ENCODE data around the gene GNAQ. TPM values are rescaled to one million over a fixed set of nuclear protein-coding genes. Genes with fewer than 3 reads are reported as not detected.

GNAQ gene
- total RNA-seq, 4 donors from 2014 or later = 18.1 to 35.1 (median 24.0) TPM

DNA sequence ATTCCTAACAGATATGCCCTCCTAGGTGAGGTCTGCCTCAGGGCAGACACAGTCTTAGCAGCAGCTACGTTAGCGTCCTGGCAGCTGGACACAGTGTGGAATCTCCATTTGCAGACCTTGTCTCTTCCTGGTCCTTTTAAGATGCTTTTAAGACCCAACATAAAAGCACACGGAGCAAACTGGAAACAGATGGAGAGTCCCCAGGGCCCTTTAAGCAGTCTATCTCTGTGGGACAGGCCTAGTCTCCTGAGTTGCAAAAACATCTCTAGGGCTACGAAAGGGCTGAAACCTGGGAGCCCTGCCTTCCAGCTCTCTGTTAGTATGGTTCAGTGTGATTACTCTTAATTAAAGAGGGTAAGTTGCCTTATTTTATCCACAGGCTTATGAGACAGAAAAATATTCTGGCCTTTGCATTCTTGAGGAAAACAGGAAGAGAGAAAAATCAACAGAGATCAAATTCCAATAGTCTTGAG is 317.5 kb downstream of the GNAQ start:
- H3K36me3 ChIP-seq = no peaks in the 10 kb centered on the region
- H3K4me1 ChIP-seq = peaks cover 0 to 11% (median 0%) of the 10 kb centered on the region in 3 donors
- H3K4me3 ChIP-seq = no peak overlapping the region
- no peaks in the 10 kb centered on the region for H3K9me3 ChIP-seq
- no peak for TF ChIP-seq POLR2A (IDR thresholded peaks at IDR 0.05)
- TF ChIP-seq, protein P1, sequence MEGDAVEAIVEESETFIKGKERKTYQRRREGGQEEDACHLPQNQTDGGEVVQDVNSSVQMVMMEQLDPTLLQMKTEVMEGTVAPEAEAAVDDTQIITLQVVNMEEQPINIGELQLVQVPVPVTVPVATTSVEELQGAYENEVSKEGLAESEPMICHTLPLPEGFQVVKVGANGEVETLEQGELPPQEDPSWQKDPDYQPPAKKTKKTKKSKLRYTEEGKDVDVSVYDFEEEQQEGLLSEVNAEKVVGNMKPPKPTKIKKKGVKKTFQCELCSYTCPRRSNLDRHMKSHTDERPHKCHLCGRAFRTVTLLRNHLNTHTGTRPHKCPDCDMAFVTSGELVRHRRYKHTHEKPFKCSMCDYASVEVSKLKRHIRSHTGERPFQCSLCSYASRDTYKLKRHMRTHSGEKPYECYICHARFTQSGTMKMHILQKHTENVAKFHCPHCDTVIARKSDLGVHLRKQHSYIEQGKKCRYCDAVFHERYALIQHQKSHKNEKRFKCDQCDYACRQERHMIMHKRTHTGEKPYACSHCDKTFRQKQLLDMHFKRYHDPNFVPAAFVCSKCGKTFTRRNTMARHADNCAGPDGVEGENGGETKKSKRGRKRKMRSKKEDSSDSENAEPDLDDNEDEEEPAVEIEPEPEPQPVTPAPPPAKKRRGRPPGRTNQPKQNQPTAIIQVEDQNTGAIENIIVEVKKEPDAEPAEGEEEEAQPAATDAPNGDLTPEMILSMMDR (IDR thresholded peaks at IDR 0.05) = no peak
- no peak for DNase-seq
- H3K27ac ChIP-seq = no peak overlapping the region
- no peaks in the 10 kb centered on the region for H3K27me3 ChIP-seq
- intact Hi-C loops (cut with DNase I) = no loop called here
- 64 to 73% methylated on average over 4 of the region's 4 CpGs for WGBS, 2 donors

DNA sequence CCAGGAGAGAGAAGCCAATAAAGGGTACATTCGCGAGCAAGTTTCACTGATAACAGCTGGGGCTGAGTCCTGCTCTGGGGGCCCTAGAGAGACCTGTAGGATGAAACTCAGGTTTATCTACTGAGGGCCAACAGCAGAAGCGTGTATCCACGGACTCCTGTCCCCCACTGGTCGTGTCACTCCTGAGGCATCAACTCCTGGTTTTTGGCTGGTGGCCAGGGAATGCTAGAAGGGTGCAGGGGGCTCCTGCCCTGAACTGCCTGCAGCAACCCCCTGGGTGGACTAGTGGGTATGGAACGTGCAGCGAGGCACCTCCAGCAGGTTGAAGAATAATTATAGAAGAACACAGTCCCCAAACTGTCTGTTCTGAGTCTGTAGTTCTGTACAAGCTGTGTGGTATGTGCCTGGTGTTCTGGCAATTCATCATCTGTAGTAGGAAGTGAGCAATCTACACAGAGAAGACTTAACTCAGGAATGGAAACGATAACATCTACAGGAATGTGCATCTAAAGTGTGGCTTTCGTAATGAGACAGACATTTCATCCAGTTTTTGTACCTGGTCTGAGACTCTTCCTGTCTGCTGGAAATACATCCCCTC is 319.0 kb downstream of the GNAQ start:
- no peak overlapping the region for H3K4me3 ChIP-seq
- intact Hi-C loops (cut with DNase I) = no loop called here
- H3K36me3 ChIP-seq = no peaks in the 10 kb centered on the region
- no peaks in the 10 kb centered on the region for H3K9me3 ChIP-seq
- peaks cover 0 to 4% (median 0%) of the 10 kb centered on the region in 3 donors for H3K4me1 ChIP-seq
- no peaks in the 10 kb centered on the region for H3K27me3 ChIP-seq
- 67 to 70% methylated on average over 8 of the region's 9 CpGs for WGBS, 2 donors
- H3K27ac ChIP-seq = no peak overlapping the region
- DNase-seq = no peak
- TF ChIP-seq POLR2A (IDR thresholded peaks at IDR 0.05) = no peak
- TF ChIP-seq, protein P1 (IDR thresholded peaks at IDR 0.05) = no peak

DNA sequence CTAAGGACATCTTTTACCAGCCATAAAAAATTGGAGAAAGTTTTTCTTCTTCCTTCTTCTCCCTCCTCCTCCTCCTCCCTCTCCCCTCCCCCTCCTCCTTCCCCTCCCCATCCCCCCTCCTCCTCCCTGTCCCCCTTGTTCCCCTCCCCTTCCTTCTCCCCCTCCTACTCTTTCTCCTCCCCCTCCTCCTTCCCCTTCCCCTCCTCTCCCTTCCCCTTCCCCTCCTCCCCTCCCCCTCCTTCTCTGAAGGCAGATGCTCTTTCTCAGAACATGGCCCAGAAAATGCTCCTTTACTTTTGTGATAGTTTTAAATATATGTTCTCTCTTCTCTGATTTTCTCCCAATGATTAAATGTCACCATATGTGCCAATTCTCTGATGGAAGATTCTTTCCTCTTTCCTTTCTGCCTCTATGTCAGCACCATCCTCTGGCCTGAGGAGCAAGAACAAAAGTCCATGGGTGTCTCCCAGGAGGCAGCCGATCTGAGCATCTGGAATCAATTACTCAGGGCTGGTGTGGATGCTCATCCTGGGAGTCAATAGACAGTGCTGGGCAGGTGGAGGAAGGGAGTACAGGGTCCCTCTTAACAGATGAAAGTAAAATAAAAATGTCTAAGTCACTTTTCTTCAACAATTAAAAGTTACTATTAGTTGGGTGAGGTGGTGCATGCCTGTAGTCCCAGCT is 320.5 kb downstream of the GNAQ start:
- intact Hi-C loops (cut with DNase I) = no loop called here
- no peak for DNase-seq
- Histone ChIP-seq H3K4me3 (no peak overlapping the region), H3K27me3 (no peaks in the 10 kb centered on the region), H3K36me3 (no peaks in the 10 kb centered on the region), H3K9me3 (no peaks in the 10 kb centered on the region), H3K4me1 (peaks cover 0 to 7% (median 0%) of the 10 kb centered on the region in 3 donors), H3K27ac (no peak overlapping the region)
- TF ChIP-seq, protein P1 (IDR thresholded peaks at IDR 0.05) = no peak
- WGBS, 2 donors = 71% methylated on average over 1 of the region's 1 CpG; no CpG with 5 or more reads in 1 of the 2 donors

DNA sequence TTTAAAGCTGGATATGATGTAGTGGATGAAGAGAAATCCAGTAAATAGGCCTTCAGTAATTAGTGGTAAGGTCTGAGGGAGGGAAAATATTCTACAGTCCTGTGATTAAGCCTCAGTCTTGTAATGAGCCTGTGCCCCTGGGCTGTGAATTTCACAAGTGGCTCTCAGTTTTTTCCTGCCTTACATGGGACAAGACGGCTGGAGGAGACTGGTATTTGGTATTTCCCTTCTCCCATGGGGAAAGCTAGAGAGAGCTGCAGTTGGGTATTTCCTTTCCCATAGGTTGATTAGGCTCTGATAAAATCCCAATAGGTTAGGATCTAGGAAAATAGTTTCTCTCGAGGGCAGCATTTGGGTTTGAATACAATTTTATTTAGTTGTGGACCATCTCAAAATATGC is 321.3 kb downstream of the GNAQ start:
- H3K4me1 ChIP-seq = peaks cover 0 to 7% (median 0%) of the 10 kb centered on the region in 3 donors
- intact Hi-C loops (cut with DNase I) = no loop called here
- no peaks in the 10 kb centered on the region for H3K9me3 ChIP-seq
- H3K4me3 ChIP-seq = no peak overlapping the region
- DNase-seq = no peak
- H3K27ac ChIP-seq = no peak overlapping the region
- no peaks in the 10 kb centered on the region for H3K36me3 ChIP-seq
- H3K27me3 ChIP-seq = no peaks in the 10 kb centered on the region
- WGBS, 2 donors = 52 to 64% methylated on average over 2 of the region's 2 CpGs
- no peak for TF ChIP-seq POLR2A (IDR thresholded peaks at IDR 0.05)
- TF ChIP-seq, protein P1 (IDR thresholded peaks at IDR 0.05) = no peak

DNA sequence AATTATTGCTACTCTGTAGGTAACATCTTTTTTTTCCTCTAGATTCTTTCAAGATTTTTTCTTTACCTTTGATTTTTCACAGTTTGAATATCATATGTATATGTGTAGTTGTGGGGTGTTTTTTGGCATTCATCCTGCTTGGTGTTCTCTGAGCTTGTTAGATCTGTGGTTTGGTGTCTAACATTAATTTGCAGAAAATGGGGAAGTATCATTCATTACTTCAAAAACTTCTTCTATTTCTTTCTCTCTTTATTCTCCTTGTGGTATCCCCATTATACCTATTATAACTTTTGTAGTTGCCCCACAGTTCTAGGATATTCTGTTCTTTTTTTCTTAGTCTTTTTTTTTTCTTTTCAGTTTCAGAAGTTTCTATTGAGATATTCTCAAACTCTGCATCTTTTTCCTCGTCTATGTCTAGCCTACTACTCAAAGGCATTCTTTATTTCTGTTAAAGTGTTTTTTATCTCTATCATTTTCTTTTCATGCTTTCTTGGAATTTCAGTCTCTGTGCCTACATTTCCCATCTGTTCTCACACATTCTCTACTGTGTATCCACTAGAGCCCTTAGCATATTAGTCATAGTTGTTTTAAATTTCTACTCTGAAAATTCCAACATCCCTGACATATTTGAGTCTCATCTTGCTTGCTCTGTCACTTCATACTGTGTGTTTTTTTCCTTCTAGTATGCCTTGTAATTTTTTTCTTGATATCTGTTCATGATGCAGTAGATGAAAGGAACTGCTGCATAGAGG is 323.4 kb downstream of the GNAQ start:
- no peaks in the 10 kb centered on the region for H3K9me3 ChIP-seq
- 68 to 70% methylated on average over 1 of the region's 1 CpG for WGBS, 2 donors
- peaks cover 0 to 7% (median 0%) of the 10 kb centered on the region in 3 donors for H3K4me1 ChIP-seq
- intact Hi-C loops (cut with DNase I) = no loop called here
- no peak for TF ChIP-seq POLR2A (IDR thresholded peaks at IDR 0.05)
- TF ChIP-seq, protein P1 (IDR thresholded peaks at IDR 0.05) = no peak
- H3K27me3 ChIP-seq = no peaks in the 10 kb centered on the region
- DNase-seq = no peak
- no peak overlapping the region for H3K27ac ChIP-seq
- H3K36me3 ChIP-seq = no peaks in the 10 kb centered on the region
- H3K4me3 ChIP-seq = no peak overlapping the region
